ENCODE results near the gene H19. TPM values are rescaled to one million over a fixed set of nuclear protein-coding genes. Genes with fewer than 3 reads are reported as not detected.

Gene H19
- total RNA-seq, 2 donors from 2014 or later = 0.55 to 3.8 TPM

DNA sequence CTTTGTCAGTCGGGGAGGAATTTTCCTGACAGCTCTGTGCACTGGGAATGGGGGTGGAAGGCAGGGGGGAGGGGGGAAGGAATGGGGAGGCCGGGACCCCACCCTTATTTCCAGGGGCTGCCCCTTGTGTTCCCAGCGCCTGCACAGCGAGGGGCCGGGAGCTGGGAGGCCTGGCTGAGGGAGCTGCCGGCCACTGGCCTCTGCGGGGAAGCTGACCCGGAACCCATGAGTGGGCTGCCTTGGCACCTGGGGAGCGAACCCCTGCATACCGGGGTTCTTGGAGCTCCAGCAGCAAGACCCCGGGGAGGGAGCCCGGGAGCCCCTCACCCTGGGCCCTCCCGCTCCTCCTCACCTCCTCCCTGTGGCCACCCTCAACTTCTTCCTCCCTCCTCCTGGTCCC is 3.5 kb downstream of the H19 start:
- Mint-ChIP-seq H3K4me1 (no peaks in the 10 kb centered on the region), H3K27me3 (ENCODE audit: insufficient read depth) (no peaks in the 10 kb centered on the region), H3K9me3 (no peaks in the 10 kb centered on the region), H3K36me3 (ENCODE audit: low read depth) (no peaks in the 10 kb centered on the region), H3K4me3 (no peak overlapping the region), H3K27ac (no peak overlapping the region)
- no peak for DNase-seq
- H3K9me3 ChIP-seq (ENCODE audit: control insufficient read depth, low read length) = no peaks in the 10 kb centered on the region
- H3K27ac ChIP-seq (ENCODE audit: low read depth, low read length) = no peak overlapping the region
- H3K36me3 ChIP-seq (ENCODE audit: control insufficient read depth, insufficient read depth, low read length) = no peaks in the 10 kb centered on the region
- no peaks in the 10 kb centered on the region for H3K27me3 ChIP-seq (ENCODE audit: control insufficient read depth, insufficient read depth, low read length, poor library complexity, severe bottlenecking)
- H3K9ac ChIP-seq (ENCODE audit: extremely low read depth, low read length, poor library complexity, severe bottlenecking) = no peak overlapping the region
- WGBS, 2 experiments (ENCODE audit: insufficient coverage in 1 of 2, insufficient read length in 1 of 2) = no CpG with 5 or more reads among the region's 13 CpGs
- TF ChIP-seq, protein P1, sequence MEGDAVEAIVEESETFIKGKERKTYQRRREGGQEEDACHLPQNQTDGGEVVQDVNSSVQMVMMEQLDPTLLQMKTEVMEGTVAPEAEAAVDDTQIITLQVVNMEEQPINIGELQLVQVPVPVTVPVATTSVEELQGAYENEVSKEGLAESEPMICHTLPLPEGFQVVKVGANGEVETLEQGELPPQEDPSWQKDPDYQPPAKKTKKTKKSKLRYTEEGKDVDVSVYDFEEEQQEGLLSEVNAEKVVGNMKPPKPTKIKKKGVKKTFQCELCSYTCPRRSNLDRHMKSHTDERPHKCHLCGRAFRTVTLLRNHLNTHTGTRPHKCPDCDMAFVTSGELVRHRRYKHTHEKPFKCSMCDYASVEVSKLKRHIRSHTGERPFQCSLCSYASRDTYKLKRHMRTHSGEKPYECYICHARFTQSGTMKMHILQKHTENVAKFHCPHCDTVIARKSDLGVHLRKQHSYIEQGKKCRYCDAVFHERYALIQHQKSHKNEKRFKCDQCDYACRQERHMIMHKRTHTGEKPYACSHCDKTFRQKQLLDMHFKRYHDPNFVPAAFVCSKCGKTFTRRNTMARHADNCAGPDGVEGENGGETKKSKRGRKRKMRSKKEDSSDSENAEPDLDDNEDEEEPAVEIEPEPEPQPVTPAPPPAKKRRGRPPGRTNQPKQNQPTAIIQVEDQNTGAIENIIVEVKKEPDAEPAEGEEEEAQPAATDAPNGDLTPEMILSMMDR (conservative IDR thresholded peaks at IDR 0.05) = no peak
- no peak overlapping the region for H3K4me3 ChIP-seq (ENCODE audit: low read length)
- no peaks in the 10 kb centered on the region for H3K4me1 ChIP-seq (ENCODE audit: control insufficient read depth, insufficient read depth, low read length)

DNA sequence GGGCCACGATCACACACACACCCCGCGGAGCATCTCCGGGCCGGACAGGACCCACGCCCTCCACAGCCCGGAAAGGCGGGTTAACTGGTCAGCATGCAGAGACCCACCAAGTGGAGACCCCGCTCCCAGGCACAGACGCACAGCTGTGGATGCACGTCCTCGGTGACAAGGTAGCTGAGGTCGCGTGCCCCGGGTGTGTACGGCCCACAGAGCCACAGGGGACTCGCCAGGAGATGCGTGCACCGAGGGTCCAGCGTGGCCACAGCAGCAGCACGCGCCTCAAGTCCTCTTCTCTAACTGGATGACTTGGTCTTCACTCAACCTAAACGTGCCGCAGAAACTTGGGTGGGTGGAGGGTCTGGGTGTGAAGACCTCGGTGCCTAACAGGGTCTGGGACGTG is 5.5 kb downstream of the H19 start:
- TF ChIP-seq, protein P1 (conservative IDR thresholded peaks at IDR 0.05) = no peak
- Histone ChIP-seq H3K9me3 (ENCODE audit: control insufficient read depth, low read length) (no peaks in the 10 kb centered on the region), H3K36me3 (ENCODE audit: control insufficient read depth, insufficient read depth, low read length) (no peaks in the 10 kb centered on the region), H3K27ac (ENCODE audit: low read depth, low read length) (no peak overlapping the region), H3K4me1 (ENCODE audit: control insufficient read depth, insufficient read depth, low read length) (no peaks in the 10 kb centered on the region), H3K4me3 (ENCODE audit: low read length) (no peak overlapping the region), H3K27me3 (ENCODE audit: control insufficient read depth, insufficient read depth, low read length, poor library complexity, severe bottlenecking) (no peaks in the 10 kb centered on the region), H3K9ac (ENCODE audit: extremely low read depth, low read length, poor library complexity, severe bottlenecking) (no peak overlapping the region)
- no peak overlapping the region for H3K27ac Mint-ChIP-seq
- H3K27me3 Mint-ChIP-seq (ENCODE audit: insufficient read depth) = no peaks in the 10 kb centered on the region
- H3K9me3 Mint-ChIP-seq = no peaks in the 10 kb centered on the region
- no peaks in the 10 kb centered on the region for H3K36me3 Mint-ChIP-seq (ENCODE audit: low read depth)
- no peak for DNase-seq
- no CpG with 5 or more reads among the region's 26 CpGs for WGBS, 2 experiments (ENCODE audit: insufficient coverage in 1 of 2, insufficient read length in 1 of 2)
- no peaks in the 10 kb centered on the region for H3K4me1 Mint-ChIP-seq
- H3K4me3 Mint-ChIP-seq = no peak overlapping the region

DNA sequence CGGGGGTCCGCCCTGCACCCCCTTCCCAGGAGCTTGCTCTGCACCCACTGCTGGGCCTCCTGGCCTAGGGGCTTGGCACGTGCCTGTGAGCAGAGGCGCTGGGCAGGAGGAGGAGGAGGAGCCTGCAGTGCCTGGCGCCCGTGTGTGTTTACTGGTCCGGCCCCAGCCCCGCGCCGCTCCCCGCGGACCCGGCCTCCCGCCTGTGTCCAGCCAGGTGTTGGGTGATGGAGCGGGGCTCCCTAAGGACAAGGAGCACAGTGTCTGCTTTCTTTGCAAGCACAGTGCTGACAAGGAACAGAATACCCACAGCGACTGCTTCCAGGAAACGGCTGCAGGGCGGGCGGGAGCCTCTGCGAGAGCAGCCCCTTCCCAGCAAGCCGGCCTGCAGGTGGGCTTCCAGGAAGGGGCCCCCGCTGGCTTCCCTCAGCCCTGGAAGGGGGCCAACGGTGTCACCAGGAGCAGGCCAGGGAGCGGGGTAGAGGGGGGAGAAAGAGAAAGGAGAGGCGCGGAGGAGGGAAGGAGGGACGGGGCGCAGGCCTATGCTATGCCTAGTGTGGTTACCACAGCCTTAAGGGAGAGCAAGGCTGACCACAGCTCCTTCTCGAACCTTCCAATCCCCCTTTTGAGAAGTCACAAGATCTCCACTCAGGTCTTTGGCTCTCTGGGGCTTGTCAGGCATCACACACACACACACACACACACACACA is 6.6 kb downstream of the H19 start:
- Histone ChIP-seq H3K4me3 (ENCODE audit: low read length) (no peak overlapping the region), H3K27me3 (ENCODE audit: control insufficient read depth, insufficient read depth, low read length, poor library complexity, severe bottlenecking) (no peaks in the 10 kb centered on the region), H3K27ac (ENCODE audit: low read depth, low read length) (no peak overlapping the region), H3K9me3 (ENCODE audit: control insufficient read depth, low read length) (no peaks in the 10 kb centered on the region), H3K36me3 (ENCODE audit: control insufficient read depth, insufficient read depth, low read length) (no peaks in the 10 kb centered on the region), H3K4me1 (ENCODE audit: control insufficient read depth, insufficient read depth, low read length) (no peaks in the 10 kb centered on the region), H3K9ac (ENCODE audit: extremely low read depth, low read length, poor library complexity, severe bottlenecking) (no peak overlapping the region)
- H3K4me1 Mint-ChIP-seq = no peaks in the 10 kb centered on the region
- no peaks in the 10 kb centered on the region for H3K36me3 Mint-ChIP-seq (ENCODE audit: low read depth)
- no peak for DNase-seq
- no CpG with 5 or more reads among the region's 29 CpGs for WGBS, 2 experiments (ENCODE audit: insufficient coverage in 1 of 2, insufficient read length in 1 of 2)
- no peaks in the 10 kb centered on the region for H3K27me3 Mint-ChIP-seq (ENCODE audit: insufficient read depth)
- no peak overlapping the region for H3K4me3 Mint-ChIP-seq
- H3K27ac Mint-ChIP-seq = no peak overlapping the region
- H3K9me3 Mint-ChIP-seq = no peaks in the 10 kb centered on the region
- TF ChIP-seq, protein P1 (conservative IDR thresholded peaks at IDR 0.05) = no peak
